Endometrial microvascular endothelial cells (primary cell): ENCODE results near the gene HOXA4. TPM values are rescaled to one million over a fixed set of nuclear protein-coding genes. Genes with fewer than 3 reads are reported as not detected.

Experiments
- in situ Hi-C: cut with HindIII; loops from 2 replicates; pipeline ENCODE4 v1.10.0; 2017; ENCODE audit warnings: low sequenced_read_pairs, low pct_unique_long_range_greater_than_20kb; ENCODE audit errors: inconsistent ontology term
- total RNA-seq: library from RNA; depleted of rRNA; stranded (reverse); fragments of >200 nt; gene quantifications from one replicate; pipeline ENCODE4 v1.2.3, GENCODE V29; 2015; ENCODE audit errors: inconsistent ontology term

Gene HOXA4
- total RNA-seq, 1 donor from 2014 or later, result 0.93 TPM

GRCh38 chr7:27124902-27125689 is 5.5 kb downstream of the HOXA4 start:
- in situ Hi-C loops, result loop anchor here (5.0 kb wide), 1 partner anchor 33 kb away; no protein-coding TSS in a partner anchor

- in situ Hi-C loops, result no loop called here
Measured at GRCh38 chr7:27124096-27124901, 6.3 kb downstream of the HOXA4 start.

- in situ Hi-C loops, result no loop called here
Measured at GRCh38 chr7:27123477-27124053, 7.0 kb downstream of the HOXA4 start.

GRCh38 chr7:27123007-27123476 is 7.5 kb downstream of the HOXA4 start:
- in situ Hi-C loops, result no loop called here

- in situ Hi-C loops, result no loop called here
Measured at GRCh38 chr7:27122077-27122910, 8.3 kb downstream of the HOXA4 start.

GRCh38 chr7:27121684-27122076 is 8.9 kb downstream of the HOXA4 start:
- in situ Hi-C loops, result no loop called here

GRCh38 chr7:27119412-27119911 is 11.1 kb downstream of the HOXA4 start:
- in situ Hi-C loops, result no loop called here

GRCh38 chr7:27118580-27118979 is 12.0 kb downstream of the HOXA4 start:
- in situ Hi-C loops, result no loop called here

GRCh38 chr7:27117887-27118491 is 12.6 kb downstream of the HOXA4 start:
- in situ Hi-C loops, result no loop called here

GRCh38 chr7:27116962-27117886 is 13.3 kb downstream of the HOXA4 start:
- in situ Hi-C loops, result no loop called here

- in situ Hi-C loops, result no loop called here
Measured at GRCh38 chr7:27116031-27116961, 14.3 kb downstream of the HOXA4 start.

GRCh38 chr7:27115221-27116026 is 15.1 kb downstream of the HOXA4 start:
- in situ Hi-C loops, result no loop called here

- in situ Hi-C loops, result no loop called here
Measured at GRCh38 chr7:27114881-27115220, 15.7 kb downstream of the HOXA4 start.

GRCh38 chr7:27113991-27114769 is 16.4 kb downstream of the HOXA4 start:
- in situ Hi-C loops, result no loop called here
